Measurements from ENCODE around the gene GDPGP1. TPM values are rescaled to one million over a fixed set of nuclear protein-coding genes. Genes with fewer than 3 reads are reported as not detected.
"Not testable (repeated sequence)": the region's sequence is repeated elsewhere in the genome, so short reads cannot be mapped to it uniquely, and the experiment has no call there.

The GDPGP1 gene
- total RNA-seq, 6 experiments from 2014 or later = 4.5 to 6.3 (median 5.2) TPM

GRCh38 chr15:90249203-90249863, 15.3 kb downstream of the GDPGP1 start, which contains the start of gene TTLL13:
Gene TTLL13 (plus strand): TSS chr15:90249556. CDS start chr15:90250631, 1,075 bp downstream.
- H3K36me3 Mint-ChIP-seq (ENCODE audit: low read depth) = no peaks in the 10 kb centered on the region
- peak; percentile 75 for DNase-seq
- H3K27ac Mint-ChIP-seq = peak within 1 kb of the TSS; percentile 73
- no peaks in the 10 kb centered on the region for H3K9me3 Mint-ChIP-seq
- peaks cover 15% of the 10 kb centered on the region for H3K4me1 Mint-ChIP-seq (ENCODE audit: low read depth)
- TF ChIP-seq CTCF (IDR thresholded peaks at IDR 0.05) = no peak
- H3K27me3 Mint-ChIP-seq (ENCODE audit: insufficient read depth) = peaks cover 4% of the 10 kb centered on the region; the same call in 1 of the 2 replicates
- peak within 1 kb of the TSS; percentile 89 for H3K4me3 Mint-ChIP-seq

- Mint-ChIP-seq H3K4me1 (ENCODE audit: low read depth) (peaks cover 10% of the 10 kb centered on the region), H3K27ac (no peak overlapping the region), H3K4me3 (no peak overlapping the region), H3K9me3 (no peaks in the 10 kb centered on the region), H3K27me3 (ENCODE audit: insufficient read depth) (peaks cover 5% of the 10 kb centered on the region; the same call in 1 of the 2 replicates), H3K36me3 (ENCODE audit: low read depth) (no peaks in the 10 kb centered on the region)
- DNase-seq = no peak
- TF ChIP-seq CTCF (IDR thresholded peaks at IDR 0.05) = no peak
Observed at GRCh38 chr15:90257776-90258175, 23.8 kb downstream of the GDPGP1 start.

DNA sequence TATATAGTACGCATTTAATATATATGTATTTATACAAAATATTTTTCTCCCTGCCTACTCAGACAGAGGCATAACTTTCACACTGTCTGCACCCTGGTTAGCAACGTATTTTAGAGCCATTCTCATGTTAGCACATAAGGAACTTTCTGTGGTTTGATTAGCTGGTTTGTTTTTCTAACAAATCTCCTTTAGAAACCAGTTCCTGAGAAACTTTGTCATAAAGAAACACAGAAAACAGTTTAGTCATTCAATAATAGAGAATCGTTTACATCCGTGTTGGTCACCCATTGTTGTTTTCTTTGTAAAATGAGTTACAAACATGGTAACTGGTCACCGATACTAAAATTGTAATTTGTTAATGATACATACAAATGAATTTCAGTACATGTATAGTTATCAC, 25.5 kb downstream of the GDPGP1 start:
- no peaks in the 10 kb centered on the region for H3K36me3 Mint-ChIP-seq (ENCODE audit: low read depth)
- peaks cover 16% of the 10 kb centered on the region for H3K4me1 Mint-ChIP-seq (ENCODE audit: low read depth)
- H3K27me3 Mint-ChIP-seq (ENCODE audit: insufficient read depth) = peaks cover 2% of the 10 kb centered on the region
- no peak for DNase-seq
- no peaks in the 10 kb centered on the region for H3K9me3 Mint-ChIP-seq
- H3K27ac Mint-ChIP-seq = no peak overlapping the region
- TF ChIP-seq CTCF (IDR thresholded peaks at IDR 0.05) = no peak
- H3K4me3 Mint-ChIP-seq = no peak overlapping the region

DNA sequence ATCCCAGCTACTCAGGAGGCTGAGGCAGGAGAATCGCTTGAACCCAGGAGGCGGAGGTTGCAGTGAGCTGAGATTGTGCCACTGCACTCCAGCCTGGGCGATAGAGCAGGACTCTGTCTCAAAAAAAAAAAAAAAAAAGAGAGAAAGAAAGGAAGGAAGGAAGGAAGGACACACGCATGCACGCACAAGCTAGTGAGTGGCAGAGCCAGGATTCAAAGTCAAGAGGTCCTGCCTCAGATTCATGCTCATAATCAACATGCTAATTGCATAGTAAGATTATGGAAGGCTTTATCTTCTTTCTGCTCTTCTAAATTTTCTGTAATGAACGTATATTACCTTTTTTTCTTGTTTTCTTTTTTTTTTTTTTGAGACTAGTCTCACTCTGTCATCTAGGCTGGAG, 26.7 kb downstream of the GDPGP1 start:
- DNase-seq; H3K4me3 Mint-ChIP-seq; H3K9me3 Mint-ChIP-seq; H3K27ac Mint-ChIP-seq; H3K36me3 Mint-ChIP-seq (ENCODE audit: low read depth); H3K27me3 Mint-ChIP-seq (ENCODE audit: insufficient read depth): not testable (repeated sequence)
- peaks cover 23% of the 10 kb centered on the region for H3K4me1 Mint-ChIP-seq (ENCODE audit: low read depth)

DNA sequence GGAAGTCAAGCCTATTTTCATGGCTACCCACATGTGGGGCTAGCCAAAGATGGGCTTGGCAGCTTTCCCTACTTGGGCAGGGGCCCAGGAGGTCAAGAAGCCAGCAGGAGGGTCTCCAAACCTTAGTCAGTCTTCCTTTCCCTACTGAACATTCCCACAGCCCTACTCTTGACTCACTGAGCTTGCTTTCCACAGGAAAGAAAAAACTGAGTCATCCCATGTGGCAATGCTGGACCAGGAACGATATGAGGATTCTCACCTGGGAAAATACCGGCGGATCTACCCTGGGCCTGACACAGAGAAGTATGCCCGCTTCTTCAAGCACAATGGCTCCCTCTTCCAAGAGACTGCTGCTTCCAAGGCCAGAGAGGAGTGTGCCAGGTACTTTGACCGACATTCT, 27.8 kb downstream of the GDPGP1 start:
- Mint-ChIP-seq H3K27me3 (ENCODE audit: insufficient read depth) (peaks cover 2% of the 10 kb centered on the region), H3K27ac (no peak overlapping the region), H3K4me1 (ENCODE audit: low read depth) (peaks cover 28% of the 10 kb centered on the region), H3K4me3 (no peak overlapping the region), H3K9me3 (no peaks in the 10 kb centered on the region), H3K36me3 (ENCODE audit: low read depth) (peaks cover 9% of the 10 kb centered on the region)
- no peak for TF ChIP-seq CTCF (IDR thresholded peaks at IDR 0.05)
- DNase-seq = peak; percentile 18

- no peak for TF ChIP-seq CTCF (IDR thresholded peaks at IDR 0.05)
- DNase-seq = no peak
- Mint-ChIP-seq H3K4me1 (ENCODE audit: low read depth) (peaks cover 34% of the 10 kb centered on the region), H3K9me3 (no peaks in the 10 kb centered on the region), H3K27ac (no peak overlapping the region), H3K4me3 (no peak overlapping the region), H3K27me3 (ENCODE audit: insufficient read depth) (peaks cover 2% of the 10 kb centered on the region), H3K36me3 (ENCODE audit: low read depth) (peaks cover 15% of the 10 kb centered on the region)
Observed at GRCh38 chr15:90262426-90262825, 28.4 kb downstream of the GDPGP1 start.
